Measurements from ENCODE around the gene RAB3D. TPM values are rescaled to one million over a fixed set of nuclear protein-coding genes. Genes with fewer than 3 reads are reported as not detected.
"Not testable (repeated sequence)": the region's sequence is repeated elsewhere in the genome, so short reads cannot be mapped to it uniquely, and the experiment has no call there.

The RAB3D gene
- total RNA-seq, 1 experiment from 2014 or later, result 1.3 TPM

GRCh38 chr19:11338569-11339253, 746 bp downstream of the RAB3D start:
- no peak for DNase-seq (ENCODE audit: low read depth)

GRCh38 chr19:11338121-11338520, 1.3 kb downstream of the RAB3D start:
- DNase-seq (ENCODE audit: low read depth), result no peak

GRCh38 chr19:11337080-11337479, 2.4 kb downstream of the RAB3D start:
- no peak for DNase-seq (ENCODE audit: low read depth)

- no peak for DNase-seq (ENCODE audit: low read depth)
Measured at GRCh38 chr19:11335449-11336146, 3.9 kb downstream of the RAB3D start.

GRCh38 chr19:11333838-11334237, 5.6 kb downstream of the RAB3D start:
- DNase-seq (ENCODE audit: low read depth), result peak; percentile 30

- no peak for DNase-seq (ENCODE audit: low read depth)
Measured at GRCh38 chr19:11332822-11333221, 6.6 kb downstream of the RAB3D start.

GRCh38 chr19:11331502-11331901, 8.0 kb downstream of the RAB3D start:
- DNase-seq (ENCODE audit: low read depth), result no peak

GRCh38 chr19:11330127-11330526, 9.3 kb downstream of the RAB3D start:
- no peak for DNase-seq (ENCODE audit: low read depth)

- no peak for DNase-seq (ENCODE audit: low read depth)
Measured at GRCh38 chr19:11325544-11325943, 13.9 kb downstream of the RAB3D start.

- no peak for DNase-seq (ENCODE audit: low read depth)
Measured at GRCh38 chr19:11324748-11325389, 14.6 kb downstream of the RAB3D start.

- peak; percentile 80 for DNase-seq (ENCODE audit: low read depth)
Measured at GRCh38 chr19:11324079-11324661, 15.3 kb downstream of the RAB3D start.

GRCh38 chr19:11323601-11324078, 15.8 kb downstream of the RAB3D start:
- DNase-seq (ENCODE audit: low read depth), result no peak

GRCh38 chr19:11322269-11323024, 17.0 kb downstream of the RAB3D start:
- no peak for DNase-seq (ENCODE audit: low read depth)

- DNase-seq (ENCODE audit: low read depth), result no peak
Measured at GRCh38 chr19:11321191-11322126, 18.0 kb downstream of the RAB3D start.

- DNase-seq (ENCODE audit: low read depth), result not testable (repeated sequence)
Measured at GRCh38 chr19:11320278-11320995, 19.0 kb downstream of the RAB3D start.

- DNase-seq (ENCODE audit: low read depth), result no peak
Measured at GRCh38 chr19:11306337-11306736, 33.1 kb downstream of the RAB3D start.

- DNase-seq (ENCODE audit: low read depth), result peak; percentile 15
Measured at GRCh38 chr19:11304936-11305335, 34.5 kb downstream of the RAB3D start.

GRCh38 chr19:11300811-11301120, 38.7 kb downstream of the RAB3D start:
- no peak for DNase-seq (ENCODE audit: low read depth)

GRCh38 chr19:11299946-11300810, 39.3 kb downstream of the RAB3D start:
- DNase-seq (ENCODE audit: low read depth), result no peak

All from LHCN-M2 (cell line).